ENCODE results near the gene GPC5.

Gene GPC5

GRCh38 chr13:91544723-91545122 lies 146.3 kb downstream of the GPC5 start:
- DNase-seq: no peak

GRCh38 chr13:91546900-91547299 lies 148.5 kb downstream of the GPC5 start:
- no peak for DNase-seq

GRCh38 chr13:91553584-91553983 lies 155.2 kb downstream of the GPC5 start:
- DNase-seq: no peak

- DNase-seq: no peak
These were observed 155.7 kb downstream of the GPC5 start for GRCh38 chr13:91554101-91554500.

- DNase-seq: no peak
These were observed 159.1 kb downstream of the GPC5 start for GRCh38 chr13:91557328-91558090.

GRCh38 chr13:91563799-91564198 lies 165.4 kb downstream of the GPC5 start:
- no peak for DNase-seq

GRCh38 chr13:91564396-91564795 lies 166.0 kb downstream of the GPC5 start:
- no peak for DNase-seq

GRCh38 chr13:91565296-91565695 lies 166.9 kb downstream of the GPC5 start:
- no peak for DNase-seq

- no peak for DNase-seq
These were observed 169.2 kb downstream of the GPC5 start for GRCh38 chr13:91567485-91568207.

- no peak for DNase-seq
These were observed 173.3 kb downstream of the GPC5 start for GRCh38 chr13:91571681-91572080.

GRCh38 chr13:91572439-91572838 lies 174.0 kb downstream of the GPC5 start:
- DNase-seq: no peak

- no peak for DNase-seq
These were observed 174.7 kb downstream of the GPC5 start for GRCh38 chr13:91572944-91573598.

GRCh38 chr13:91574766-91575165 lies 176.3 kb downstream of the GPC5 start:
- DNase-seq: no peak

GRCh38 chr13:91576590-91576989 lies 178.2 kb downstream of the GPC5 start:
- no peak for DNase-seq

- DNase-seq: no peak
These were observed 180.9 kb downstream of the GPC5 start for GRCh38 chr13:91579320-91579719.

- no peak for DNase-seq
These were observed 182.3 kb downstream of the GPC5 start for GRCh38 chr13:91580749-91581148.

GRCh38 chr13:91586609-91587008 lies 188.2 kb downstream of the GPC5 start:
- DNase-seq: no peak

- no peak for DNase-seq
These were observed 190.1 kb downstream of the GPC5 start for GRCh38 chr13:91588541-91588940.

GRCh38 chr13:91592056-91593014 lies 193.9 kb downstream of the GPC5 start:
- DNase-seq: no peak

- DNase-seq: no peak
These were observed 195.0 kb downstream of the GPC5 start for GRCh38 chr13:91593456-91593855.

GRCh38 chr13:91594061-91594460 lies 195.6 kb downstream of the GPC5 start:
- no peak for DNase-seq

GRCh38 chr13:91595677-91596076 lies 197.3 kb downstream of the GPC5 start:
- no peak for DNase-seq

- no peak for DNase-seq
These were observed 198.4 kb downstream of the GPC5 start for GRCh38 chr13:91596842-91597241.
